AG04450 (cell line): ENCODE results near the gene CGB7. TPM values are rescaled to one million over a fixed set of nuclear protein-coding genes. Genes with fewer than 3 reads are reported as not detected.
"Not testable (repeated sequence)": the region's sequence is repeated elsewhere in the genome, so short reads cannot be mapped to it uniquely, and the experiment has no call there.

Source experiments
- CTCF ChIA-PET: fragments of 300-600, 350-600 bp; formaldehyde crosslinking; extraction: SDS; loops from one replicate; lab custom pipeline; 2022; ENCODE audit warnings: antibody characterized with exemption, inconsistent platforms; lab: Charles Lee
- POLR2A ChIA-PET: fragments of 350-600 bp; formaldehyde crosslinking; extraction: SDS; loops from one replicate; lab custom pipeline; 2021; ENCODE audit warnings: antibody characterized with exemption, inconsistent platforms; lab: Yijun Ruan, JAX
- DNase-seq: peaks from one replicate; pipeline ENCODE4 v3.0.0-alpha.2; 2011; ENCODE audit warnings: low read depth, low spot score
- H3K27ac ChIP-seq: one replicate; pipeline ENCODE4 v1.5.1; 2012; ENCODE audit warnings: low read depth, low read length, control low read depth
- H3K27me3 ChIP-seq: one replicate; pipeline ENCODE4 v1.6.0; 2012; ENCODE audit warnings: low read length; ENCODE audit not compliant: control insufficient read depth, insufficient read depth
- H3K4me3 ChIP-seq: 2 replicates; pipeline ENCODE4 v1.5.1; 2011; ENCODE audit warnings: mild to moderate bottlenecking, low read depth, low read length, control low read depth
- H3K9me3 ChIP-seq: 2 replicates; pipeline ENCODE4 v1.5.1; 2012; ENCODE audit warnings: low read length; ENCODE audit not compliant: control insufficient read depth, insufficient read depth
- CTCF ChIP-seq: IDR thresholded peaks from 2 replicates; pipeline ENCODE4 v1.5.1; 2011; ENCODE audit warnings: low read depth, low read length, control low read depth, inconsistent platforms
- polyA plus RNA-seq: library from polyadenylated mRNA; depleted of rRNA; stranded (reverse); fragments of >200 nt; gene quantifications from 2 replicates; pipeline ENCODE4 v1.2.3, GENCODE V29; 2011

Gene CGB7
- polyA plus RNA-seq, 1 experiment = 0.42 TPM

- Histone ChIP-seq H3K27me3 (no peaks in the 10 kb centered on the region), H3K4me3 (no peak overlapping the region), H3K9me3 (no peaks in the 10 kb centered on the region; the same call in 1 of the 2 replicates), H3K27ac (no peak overlapping the region)
- POLR2A ChIA-PET = no interaction called here
- no peak for TF ChIP-seq CTCF
- CTCF ChIA-PET = no interaction called here
- no peak for DNase-seq
Measured at GRCh38 chr19:49080392-49080791, 22.8 kb upstream of the CGB7 start.

- H3K27ac ChIP-seq, DNase-seq, POLR2A ChIA-PET, H3K4me3 ChIP-seq: not testable (repeated sequence)
- CTCF ChIA-PET = interaction anchor here (0.7 to 2.1 kb wide), 3 partner anchors 8 to 151 kb away, joined by 3 to 27 read pairs (median 9); no protein-coding TSS in a partner anchor
- peak; percentile 64 for TF ChIP-seq CTCF
- peaks cover 19% of the 10 kb centered on the region for H3K27me3 ChIP-seq
- peaks cover 20% of the 10 kb centered on the region for H3K9me3 ChIP-seq
Measured at GRCh38 chr19:49074869-49075268, 17.3 kb upstream of the CGB7 start.

- POLR2A ChIA-PET = no interaction called here
- no peak overlapping the region for H3K4me3 ChIP-seq
- peak; percentile 42 for TF ChIP-seq CTCF
- peaks cover 23% of the 10 kb centered on the region for H3K9me3 ChIP-seq
- no peak for DNase-seq
- peaks cover 19% of the 10 kb centered on the region for H3K27me3 ChIP-seq
- CTCF ChIA-PET = interaction anchor here (0.7 to 2.1 kb wide), 5 partner anchors 24 to 152 kb away, joined by 3 to 27 read pairs (median 9); no protein-coding TSS in a partner anchor
- no peak overlapping the region for H3K27ac ChIP-seq
Measured at GRCh38 chr19:49073514-49074378, 16.2 kb upstream of the CGB7 start.

- ChIA-PET CTCF (no interaction called here), POLR2A (no interaction called here)
- Histone ChIP-seq H3K9me3 (peaks cover 23% of the 10 kb centered on the region), H3K27ac (no peak overlapping the region), H3K4me3 (no peak overlapping the region), H3K27me3 (peaks cover 23% of the 10 kb centered on the region)
- DNase-seq = no peak
- TF ChIP-seq CTCF = no peak
Measured at GRCh38 chr19:49071860-49072547, 14.5 kb upstream of the CGB7 start.
